Endothelial cell of umbilical vein (primary cell): ENCODE results near the gene TRPV2. TPM values are rescaled to one million over a fixed set of nuclear protein-coding genes. Genes with fewer than 3 reads are reported as not detected.

Source experiments
- BruUV-seq: library from RNA; stranded (reverse); fragments of 400-500 nt; replicated peaks from 2 replicates; lab custom pipeline; 2021; lab: Mats Ljungman, UMichigan
- CTCF ChIA-PET: fragments of 300-600, 350-600 bp; sonication (Branson Sonifier 250); formaldehyde crosslinking; loops from one replicate; lab custom pipeline; 2021; ENCODE audit warnings: antibody characterized with exemption, inconsistent platforms; lab: Charles Lee
- POLR2A ChIA-PET: fragments of 300-600, 350-600 bp; sonication (Branson Sonifier 250); formaldehyde crosslinking; loops from one replicate; lab custom pipeline; 2021; ENCODE audit warnings: antibody characterized with exemption, inconsistent platforms; lab: Charles Lee
- DNase-seq: peaks from one replicate; pipeline ENCODE4 v3.0.0-alpha.2; 2011; ENCODE audit warnings: low read depth, low spot score
- FAIRE-seq: peaks from 2 replicates; lab custom pipeline; 2011; peaks lifted over from hg19 to GRCh38; lab: Jason Lieb, UNC
- H2AFZ ChIP-seq: 2 replicates; pipeline ENCODE4 v1.6.0; 2012; ENCODE audit warnings: low read depth, low read length, control low read depth, inconsistent platforms
- H3K27ac ChIP-seq: 2 replicates; pipeline ENCODE4 v1.5.1; 2011; ENCODE audit warnings: low read depth, mild to moderate bottlenecking, control low read depth, low read length, moderate library complexity; ENCODE audit not compliant: insufficient read depth
- H3K27me3 ChIP-seq, 2 experiments: 2 replicates each; pipeline versions ENCODE4 v1.6.0 to v1.6.1; 2011; ENCODE audit warnings: low read length in 2 of 2, mixed read lengths in 1 of 2; ENCODE audit not compliant: control insufficient read depth in 2 of 2, insufficient read depth in 2 of 2
- H3K36me3 ChIP-seq, 2 experiments: 2 replicates in 1 of 2; 3 replicates in 1 of 2; pipeline ENCODE4 v1.5.1; 2011; ENCODE audit warnings: low read length in 2 of 2, mild to moderate bottlenecking in 1 of 2, moderate library complexity in 1 of 2; ENCODE audit not compliant: control insufficient read depth in 2 of 2, insufficient read depth in 2 of 2; ENCODE audit errors: extremely low read depth in 1 of 2
- H3K4me1 ChIP-seq: 3 replicates; pipeline ENCODE4 v1.5.1; 2011; ENCODE audit warnings: mild to moderate bottlenecking, low read length; ENCODE audit not compliant: control insufficient read depth, insufficient read depth; ENCODE audit errors: extremely low read depth
- H3K4me2 ChIP-seq: 2 replicates; pipeline ENCODE4 v1.6.1; 2011; ENCODE audit warnings: low read length, control low read depth, mixed read lengths; ENCODE audit not compliant: insufficient read depth
- H3K4me3 ChIP-seq, 3 experiments: fragments of 200-600 bp in 1 of 3; sonication (generic), shearing (Covaris generic) in 1 of 3; replicated peaks in 1 of 3; 2 replicates each; pipeline ENCODE4 v1.5.1; 2011 to 2016; ENCODE audit warnings: control low read depth in 3 of 3, low read length in 3 of 3, mild to moderate bottlenecking in 2 of 3, inconsistent platforms in 1 of 3, low read depth in 1 of 3, moderate library complexity in 1 of 3; ENCODE audit not compliant: insufficient read depth in 1 of 3
- H3K79me2 ChIP-seq: 2 replicates; pipeline ENCODE4 v1.6.0; 2012; ENCODE audit warnings: low read length, inconsistent platforms; ENCODE audit not compliant: control insufficient read depth, insufficient read depth
- H3K9ac ChIP-seq: replicated peaks from 2 replicates; pipeline ENCODE3; 2011; ENCODE audit warnings: low read length, control low read depth; ENCODE audit not compliant: insufficient read depth; ENCODE audit errors: extremely low read depth
- H3K9me1 ChIP-seq: replicated peaks from 3 replicates; pipeline ENCODE4 v1.6.0; 2011; ENCODE audit warnings: mild to moderate bottlenecking, low read length; ENCODE audit not compliant: control insufficient read depth, insufficient read depth; ENCODE audit errors: extremely low read depth
- H3K9me3 ChIP-seq: replicated peaks from 2 replicates; pipeline ENCODE4 v1.5.1; 2012; ENCODE audit warnings: low read length, inconsistent platforms; ENCODE audit not compliant: control insufficient read depth, insufficient read depth
- H4K20me1 ChIP-seq: replicated peaks from 2 replicates; pipeline ENCODE3; 2011; ENCODE audit warnings: mild to moderate bottlenecking, low read length; ENCODE audit not compliant: control insufficient read depth, insufficient read depth; ENCODE audit errors: extremely low read depth
- CTCF ChIP-seq, 2 donors: IDR thresholded peaks; 1 replicate in 1 of 2; 2 replicates in 1 of 2; pipeline ENCODE4 v1.5.1; 2011; ENCODE audit warnings: low read length in 2 of 2, mild to moderate bottlenecking in 2 of 2, moderate library complexity in 2 of 2, control low read depth in 1 of 2, inconsistent platforms in 1 of 2, low read depth in 1 of 2; ENCODE audit not compliant: insufficient read depth in 1 of 2; ENCODE audit errors: extremely low read depth in 1 of 2
- EZH2 ChIP-seq: IDR thresholded peaks from 2 replicates; pipeline ENCODE4 v1.6.1; 2012; ENCODE audit warnings: borderline replicate concordance, low read depth, mild to moderate bottlenecking, moderate library complexity, low read length, inconsistent platforms; ENCODE audit not compliant: severe bottlenecking
- FOS ChIP-seq: IDR thresholded peaks from 2 replicates; pipeline ENCODE4 v1.6.1; 2011; ENCODE audit warnings: mild to moderate bottlenecking, low read length, moderate library complexity, borderline replicate concordance; ENCODE audit not compliant: insufficient read depth
- GATA2 ChIP-seq: IDR thresholded peaks from 2 replicates; pipeline ENCODE4 v1.7.0; 2011; ENCODE audit warnings: low read depth, mild to moderate bottlenecking, moderate library complexity, mixed read lengths, low read length; ENCODE audit not compliant: insufficient read length, insufficient read depth
- JUN ChIP-seq: IDR thresholded peaks from 2 replicates; pipeline ENCODE4 v1.6.1; 2011; ENCODE audit warnings: borderline replicate concordance, low read depth; ENCODE audit not compliant: insufficient read length, insufficient read depth
- MAX ChIP-seq: IDR thresholded peaks from 2 replicates; pipeline ENCODE4 v1.6.1; 2011; ENCODE audit not compliant: insufficient read depth, insufficient read length
- MYC ChIP-seq: IDR thresholded peaks from one replicate; pipeline ENCODE4 v1.6.1; 2011; ENCODE audit warnings: mild to moderate bottlenecking, low read depth, low read length
- POLR2A ChIP-seq: IDR thresholded peaks from 2 replicates; pipeline ENCODE4 v1.6.1; 2012; ENCODE audit warnings: low read depth, mild to moderate bottlenecking, control low read depth, low read length
- POLR2AphosphoS5 ChIP-seq: IDR thresholded peaks from 2 replicates; pipeline ENCODE4 v1.6.1; 2012; ENCODE audit warnings: low read depth, mild to moderate bottlenecking, control low read depth, low read length, moderate library complexity; ENCODE audit not compliant: insufficient read depth
- dilution Hi-C: fragments of 300-500 bp; cut with MboI; formaldehyde crosslinking; loops from one replicate; pipeline ENCODE4 v1.15.0; 2019; ENCODE audit warnings: low sequenced_read_pairs; ENCODE audit not compliant: extremely low pct_ligation_motif_present
- intact Hi-C: fragments of 100-400 bp; cut with micrococcal nuclease; formaldehyde crosslinking; loops from one replicate; pipeline ENCODE4 v1.10.0; 2022
- polyA plus RNA-seq, 4 experiments: library from polyadenylated mRNA; depleted of rRNA in 3 of 4; stranded (reverse) in 3 of 4; unstranded in 1 of 4; fragments of >200 nt; gene quantifications; 2 replicates each; pipeline versions ENCODE4 v1.2.1 to v1.2.3, GENCODE V29; 2011 to 2012; ENCODE audit warnings: missing spikeins in 1 of 4
- total RNA-seq: library from RNA; stranded (reverse); gene quantifications from 2 replicates; pipeline ENCODE4 v1.2.3, GENCODE V29; 2021

Gene TRPV2
- total and polyA plus RNA-seq, 2 donors (not counting 3 experiments of a cell fraction or from before 2014, with no cell fraction given): 4.2 to 10.6 TPM

DNA sequence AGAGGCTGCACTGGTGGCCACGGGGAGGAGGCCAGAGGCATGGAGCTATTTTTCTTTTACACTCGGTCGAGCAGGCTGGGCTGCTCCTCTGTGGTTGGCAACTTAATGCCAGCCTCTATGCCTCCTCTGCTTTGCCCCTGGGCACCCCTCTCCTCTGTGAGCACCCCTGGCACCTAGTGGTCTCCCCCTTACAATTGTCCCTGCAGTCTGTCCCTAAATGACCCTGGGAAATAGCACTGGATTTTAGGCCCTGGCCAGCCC is 49.6 kb downstream of the TRPV2 start:
- CTCF ChIA-PET: interaction anchor here (0.7 to 5.3 kb wide), 11 partner anchors 9 to 101 kb away, joined by 3 to 42 read pairs (median 4); partner anchors contain the start of gene LRRC75A
- DNase-seq: no peak
- Histone ChIP-seq H3K9ac (no peak overlapping the region), H3K79me2 (no peaks in the 10 kb centered on the region), H3K9me3 (no peaks in the 10 kb centered on the region), H3K9me1 (no peaks in the 10 kb centered on the region), H2AFZ (no peak overlapping the region), H3K27ac (no peak overlapping the region), H3K4me1 (peaks cover 22% of the 10 kb centered on the region), H3K27me3 (no peaks in the 10 kb centered on the region), H3K36me3 (no peaks in the 10 kb centered on the region), H3K4me2 (no peak overlapping the region), H4K20me1 (no peaks in the 10 kb centered on the region), H3K4me3 (no peak overlapping the region)
- no peak for FAIRE-seq
- intact Hi-C loops: no loop called here
- dilution Hi-C loops: no loop called here
- no peak for TF ChIP-seq MAX
- no peak for TF ChIP-seq MYC
- no peak for TF ChIP-seq POLR2AphosphoS5
- no peak for TF ChIP-seq GATA2
- TF ChIP-seq POLR2A: no peak
- no peak for TF ChIP-seq JUN
- TF ChIP-seq EZH2: no peak
- TF ChIP-seq CTCF (IDR thresholded peaks at IDR 0.05; ENCODE audit: extremely low read depth in 1 of 2, insufficient read depth in 1 of 2, low read depth in 1 of 2, low read length in 2 of 2): no peak
- TF ChIP-seq FOS: no peak
- BruUV-seq: no TSS peak
- POLR2A ChIA-PET: no interaction called here
